LHCN-M2 (cell line): ENCODE measurements around the gene URI1. TPM values are rescaled to one million over a fixed set of nuclear protein-coding genes. Genes with fewer than 3 reads are reported as not detected.

Source experiments
- DNase-seq: peaks from one replicate; pipeline ENCODE4 v3.0.0-alpha.2; 2012; ENCODE audit warnings: low read depth
- total RNA-seq: library from RNA; depleted of rRNA; stranded (reverse); fragments of >200 nt; gene quantifications from 2 replicates; pipeline ENCODE4 v1.2.3, GENCODE V29; 2014; rRNA removed

URI1 gene
- total RNA-seq, 1 experiment from 2014 or later: 59.8 TPM

DNA sequence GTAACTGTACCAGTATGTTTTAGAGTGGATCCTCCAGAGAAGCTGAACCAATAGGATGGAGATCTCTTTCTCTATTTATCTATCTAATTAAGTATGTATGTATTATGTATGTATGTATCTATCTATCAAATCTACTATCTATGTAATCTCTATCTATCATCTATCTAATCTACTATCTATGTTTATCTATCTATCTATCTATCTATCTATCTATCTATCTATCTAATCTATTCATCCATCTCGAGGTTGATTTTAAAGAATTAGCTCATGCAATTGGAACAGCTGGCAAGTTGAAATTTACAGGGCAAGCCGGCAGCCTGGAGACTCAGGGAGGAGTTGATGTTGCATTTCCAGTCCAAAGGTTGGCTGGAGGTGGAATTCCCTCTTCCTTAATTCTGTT is 112.2 kb downstream of the URI1 start:
- no peak for DNase-seq

DNA sequence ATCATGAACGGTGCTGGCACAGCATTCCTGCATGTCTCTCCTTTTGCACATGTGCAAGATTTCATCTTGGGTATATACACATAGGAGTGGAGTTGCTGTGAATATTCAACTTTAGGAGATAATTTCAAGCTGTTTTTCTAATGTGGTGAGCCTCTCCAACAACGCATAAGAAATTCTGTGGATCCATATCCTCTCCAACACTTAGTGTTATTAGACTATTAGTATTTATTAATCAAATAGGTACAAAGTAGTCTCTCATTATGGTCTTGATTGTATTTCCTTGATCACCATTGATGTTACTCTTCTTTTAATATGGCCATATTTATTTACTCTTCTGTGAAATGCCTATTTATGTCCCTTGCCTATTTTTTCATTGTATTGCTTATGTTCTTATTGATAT is 114.5 kb downstream of the URI1 start:
- no peak for DNase-seq

DNA sequence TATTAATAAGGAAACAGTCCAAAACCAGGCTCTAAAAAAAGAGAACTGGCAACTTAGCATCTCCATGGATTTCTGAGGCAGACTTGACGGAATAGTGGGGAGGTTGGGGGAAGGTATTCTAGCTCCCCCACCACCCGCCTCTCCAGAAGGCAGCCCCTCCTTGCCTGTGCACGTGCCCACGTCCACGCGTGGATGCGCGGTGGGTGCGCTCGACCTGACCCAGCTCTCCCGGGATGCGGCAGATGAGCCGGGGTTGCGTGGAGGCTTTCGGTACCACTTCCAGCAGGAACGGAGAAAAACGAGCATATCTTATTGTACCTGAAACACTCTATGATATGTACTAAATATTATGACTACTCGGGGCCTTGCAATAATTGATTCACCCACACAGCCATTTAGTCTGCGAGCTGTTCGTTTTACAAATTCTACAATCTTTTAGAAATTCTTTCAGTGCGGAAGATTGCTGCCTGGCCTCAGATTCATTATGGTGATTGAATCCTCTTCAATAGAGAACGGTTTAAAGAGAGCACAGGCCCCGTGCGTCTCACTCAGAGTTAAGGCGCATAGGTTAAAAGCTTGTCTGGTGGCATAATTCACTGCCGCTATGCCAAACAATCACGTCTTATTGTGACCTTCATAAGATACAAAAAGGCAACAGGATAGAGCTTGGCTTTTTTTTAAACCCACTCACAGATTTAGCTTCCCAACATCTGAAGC is 117.9 kb downstream of the URI1 start:
- no peak for DNase-seq

DNA sequence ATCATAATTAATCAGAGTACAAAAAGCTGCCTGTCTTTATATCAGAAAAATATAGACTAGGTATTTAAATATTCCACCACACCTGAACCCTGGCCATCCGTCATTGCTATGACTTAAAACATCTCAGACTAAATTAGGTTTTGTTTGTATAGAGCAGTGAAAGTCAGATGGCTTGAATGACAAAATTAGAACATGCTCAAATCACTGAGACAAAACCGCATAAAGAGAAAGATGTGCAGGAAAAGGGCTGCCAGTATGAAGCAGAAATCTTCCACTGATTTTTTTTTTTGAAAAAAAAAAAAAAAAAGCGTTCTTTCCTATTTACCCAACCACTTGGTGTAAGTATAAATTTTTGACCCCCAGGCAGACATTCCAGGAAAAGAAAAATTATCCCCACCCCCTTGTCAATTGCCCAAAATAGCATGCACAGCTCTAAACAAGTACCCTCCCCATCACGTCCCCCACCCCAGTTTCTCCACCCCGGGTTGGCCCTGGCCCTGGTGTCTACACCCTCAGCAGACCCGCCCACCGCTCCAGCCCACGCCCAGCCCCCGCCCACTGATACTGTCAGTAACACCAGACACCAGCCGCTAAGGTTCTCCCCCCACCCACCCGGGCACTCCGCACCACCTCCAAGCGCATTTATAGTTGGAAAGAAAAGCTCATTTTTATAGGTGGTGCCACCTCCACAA is 118.6 kb downstream of the URI1 start:
- DNase-seq: no peak

DNA sequence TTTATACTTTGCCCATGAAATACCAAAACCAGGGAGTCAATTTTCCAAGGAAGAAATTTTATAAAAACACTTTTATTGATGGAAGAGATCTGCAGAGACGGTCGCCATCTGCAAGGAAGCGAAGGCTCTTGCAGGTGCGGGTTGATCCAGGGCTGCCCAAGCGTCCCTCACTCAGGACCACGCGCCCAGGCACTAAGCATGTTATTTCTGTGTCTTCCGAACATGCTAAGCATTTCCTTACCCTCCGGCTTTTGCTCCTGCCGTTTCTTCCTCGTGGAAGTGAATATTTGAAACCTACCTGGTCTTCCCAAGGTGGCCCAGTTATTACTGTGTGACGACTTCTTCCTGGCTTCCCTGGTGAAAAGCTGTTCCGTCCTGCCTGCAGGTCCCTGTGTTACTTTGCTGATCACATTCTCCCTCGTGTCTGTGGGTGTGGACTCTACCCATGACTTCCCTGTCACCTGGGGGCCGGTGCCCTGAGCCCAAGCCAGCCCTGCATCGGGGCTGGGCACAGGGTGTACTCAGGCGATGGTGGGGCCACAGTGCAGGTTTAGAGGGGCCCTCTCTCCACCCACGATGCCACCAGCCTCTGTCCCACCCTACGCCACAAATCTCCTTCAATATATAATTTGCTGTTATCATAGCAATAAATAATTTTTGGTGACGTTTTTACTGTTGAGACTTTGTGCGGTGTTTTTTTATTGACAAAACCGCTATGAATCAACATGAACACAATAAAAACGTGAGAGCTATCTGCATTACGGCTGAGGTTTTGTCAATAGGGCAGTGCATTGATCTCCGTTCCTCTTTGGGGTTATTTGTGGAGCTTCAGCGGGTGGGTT is 119.4 kb downstream of the URI1 start:
- no peak for DNase-seq

DNA sequence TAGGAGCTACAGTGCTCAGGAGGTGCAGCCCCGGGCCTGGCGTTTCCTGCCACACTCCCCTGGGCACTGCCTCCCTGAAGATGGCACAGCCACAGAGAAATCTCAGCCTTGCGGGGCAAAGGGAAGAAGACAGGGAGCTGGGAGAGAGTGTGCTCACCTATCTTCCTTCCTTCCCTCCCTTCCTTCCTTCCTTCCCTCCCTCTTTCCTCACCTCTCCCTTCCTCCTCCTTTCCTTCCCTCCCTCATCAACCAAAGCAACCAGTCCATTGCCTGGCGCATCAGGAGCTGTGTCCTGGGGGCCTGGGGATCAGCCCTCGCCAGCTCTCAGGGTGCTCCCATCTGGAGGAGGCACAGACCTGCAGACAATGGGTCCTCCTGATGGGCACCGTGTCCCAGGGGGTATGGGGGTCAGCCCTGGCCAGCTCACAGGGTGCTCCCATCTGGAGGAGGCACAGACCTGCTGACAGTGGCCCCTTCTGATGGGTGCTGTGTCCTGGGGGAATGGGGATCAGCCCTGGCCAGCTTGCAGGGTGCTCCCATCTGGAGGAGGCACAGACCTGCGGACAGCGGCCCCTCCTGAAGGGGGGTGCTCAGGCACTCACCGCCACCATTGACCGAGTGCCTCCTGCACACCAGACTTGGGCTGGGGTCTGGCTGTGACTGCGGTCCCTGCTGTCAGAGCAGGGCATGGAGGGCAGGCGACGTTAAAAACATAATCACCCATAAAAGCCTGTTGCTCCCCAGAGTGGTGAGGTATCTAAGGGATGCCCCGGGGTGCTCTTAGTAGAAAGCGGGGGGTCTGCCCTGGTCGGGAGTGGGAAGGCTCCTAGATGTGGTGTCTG is 120.2 kb downstream of the URI1 start:
- DNase-seq: no peak

DNA sequence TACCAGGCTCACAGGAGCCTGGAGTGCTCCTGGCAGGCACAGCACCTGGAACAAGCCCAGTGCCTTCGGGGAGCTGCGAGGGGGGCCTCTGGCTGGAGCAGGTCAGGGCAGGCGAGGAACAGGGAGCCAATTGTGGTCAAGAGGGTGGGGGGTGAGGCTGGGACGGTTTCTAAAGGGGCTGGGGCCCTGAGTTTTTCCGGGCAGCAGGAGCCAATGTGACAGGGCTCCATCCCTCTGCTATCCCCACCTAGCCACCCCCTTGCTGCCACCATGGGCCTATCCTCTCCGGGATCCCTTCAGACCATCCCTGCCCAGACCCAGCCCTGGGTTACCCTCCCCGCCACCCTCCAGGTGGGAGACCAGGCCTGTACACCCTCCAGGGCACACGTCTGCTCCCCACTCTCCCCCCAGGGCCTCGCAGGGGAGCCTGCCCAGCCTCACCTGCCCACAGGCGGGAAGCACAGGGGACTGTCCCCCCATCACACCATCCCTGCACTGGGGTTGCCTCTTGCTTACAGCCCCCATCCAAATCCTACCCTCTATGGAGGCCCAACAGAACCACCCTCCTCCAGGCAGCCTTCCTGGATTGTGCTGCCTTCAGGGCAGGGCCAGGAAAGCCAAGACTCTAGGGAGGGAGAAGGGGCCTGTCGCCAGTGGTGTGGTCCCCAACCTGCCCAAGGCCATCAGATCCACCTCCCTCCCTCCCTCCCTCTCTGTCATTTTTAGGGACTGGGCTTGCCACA is 121.0 kb downstream of the URI1 start:
- no peak for DNase-seq

DNA sequence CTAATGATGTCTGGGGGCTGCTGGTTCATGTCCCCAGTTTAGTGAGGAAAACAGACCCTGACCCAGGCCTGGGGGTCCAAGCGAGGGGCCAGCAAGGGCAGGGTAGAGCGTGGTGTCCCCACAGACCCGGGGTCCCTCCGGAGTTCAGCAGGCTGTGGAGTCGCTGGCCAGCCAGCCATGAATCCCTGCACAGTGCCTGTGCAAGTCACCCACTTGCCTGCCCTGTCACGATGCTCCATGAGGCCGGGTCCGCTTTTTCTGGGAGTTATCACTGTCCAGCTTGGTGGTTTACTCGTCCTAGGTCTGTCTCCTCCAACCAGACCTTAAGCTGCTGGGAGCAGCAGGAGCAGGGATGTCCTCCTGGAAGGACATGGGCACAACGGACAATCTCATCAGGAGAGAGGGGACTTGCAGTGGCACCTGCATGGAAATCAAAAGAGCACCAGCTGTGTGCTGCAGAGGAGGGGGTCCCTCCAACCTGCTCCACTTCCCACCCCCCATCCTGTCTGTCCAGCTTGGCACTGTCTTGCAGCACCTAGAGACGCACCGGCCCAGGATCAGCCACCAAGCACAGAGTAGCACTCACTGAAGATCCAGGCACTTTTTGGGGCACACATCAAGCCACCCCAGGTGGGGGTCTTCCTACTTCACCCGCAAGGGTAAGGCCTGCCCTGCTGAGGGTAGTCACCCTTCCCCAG is 121.8 kb downstream of the URI1 start:
- DNase-seq: no peak

DNA sequence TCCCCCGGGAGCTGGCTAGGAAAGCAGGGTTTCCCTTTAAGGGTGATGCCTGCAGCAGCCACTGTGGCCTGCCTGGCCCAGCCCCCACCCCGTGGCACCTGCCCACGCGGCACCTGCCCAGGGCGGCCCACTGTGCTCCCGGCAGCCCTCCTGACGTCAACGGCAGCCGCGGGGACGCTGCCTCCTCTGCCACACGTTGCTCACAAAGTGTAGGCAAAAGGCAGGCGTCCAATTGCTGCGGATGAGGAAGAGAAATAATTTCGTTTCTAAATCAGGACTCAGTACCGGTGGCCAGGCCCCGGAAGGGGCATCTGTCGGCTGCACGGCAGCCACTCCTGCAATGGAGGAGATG is 122.3 kb downstream of the URI1 start:
- no peak for DNase-seq

DNA sequence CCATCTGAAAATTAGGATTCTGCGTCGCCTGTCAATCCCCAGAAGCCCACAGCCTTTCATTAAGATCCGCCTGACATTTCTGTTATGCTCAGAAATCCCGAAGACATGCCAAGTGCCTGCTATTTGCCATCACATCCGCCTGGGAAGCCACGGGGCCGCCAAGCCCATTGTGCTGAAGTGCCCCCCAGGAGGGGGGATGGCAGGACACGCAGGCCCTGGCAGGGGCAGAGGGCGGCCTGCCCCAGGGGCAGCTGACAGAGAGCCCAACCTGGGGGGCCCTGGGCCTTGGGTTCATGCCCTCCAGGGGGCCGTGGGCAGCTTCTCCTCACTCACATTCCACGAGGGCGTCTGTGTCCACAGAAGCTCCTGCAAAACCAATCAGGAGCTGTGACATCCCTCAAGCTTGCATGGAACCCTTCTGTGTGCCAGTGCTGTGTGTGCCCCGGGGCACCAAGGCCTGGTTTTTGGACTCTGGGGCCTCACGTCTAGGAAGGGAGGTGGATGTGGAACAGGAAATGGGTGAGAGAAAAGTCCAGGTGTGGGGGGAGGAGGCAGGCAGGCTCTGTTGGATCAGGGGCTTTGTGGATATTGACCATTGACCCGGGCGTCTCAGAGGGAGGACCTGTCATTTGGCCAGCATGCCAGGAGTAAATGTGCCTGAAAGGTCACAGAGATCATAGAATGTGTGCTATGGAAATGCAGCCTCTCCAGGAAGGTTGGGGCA is 122.9 kb downstream of the URI1 start:
- no peak for DNase-seq

DNA sequence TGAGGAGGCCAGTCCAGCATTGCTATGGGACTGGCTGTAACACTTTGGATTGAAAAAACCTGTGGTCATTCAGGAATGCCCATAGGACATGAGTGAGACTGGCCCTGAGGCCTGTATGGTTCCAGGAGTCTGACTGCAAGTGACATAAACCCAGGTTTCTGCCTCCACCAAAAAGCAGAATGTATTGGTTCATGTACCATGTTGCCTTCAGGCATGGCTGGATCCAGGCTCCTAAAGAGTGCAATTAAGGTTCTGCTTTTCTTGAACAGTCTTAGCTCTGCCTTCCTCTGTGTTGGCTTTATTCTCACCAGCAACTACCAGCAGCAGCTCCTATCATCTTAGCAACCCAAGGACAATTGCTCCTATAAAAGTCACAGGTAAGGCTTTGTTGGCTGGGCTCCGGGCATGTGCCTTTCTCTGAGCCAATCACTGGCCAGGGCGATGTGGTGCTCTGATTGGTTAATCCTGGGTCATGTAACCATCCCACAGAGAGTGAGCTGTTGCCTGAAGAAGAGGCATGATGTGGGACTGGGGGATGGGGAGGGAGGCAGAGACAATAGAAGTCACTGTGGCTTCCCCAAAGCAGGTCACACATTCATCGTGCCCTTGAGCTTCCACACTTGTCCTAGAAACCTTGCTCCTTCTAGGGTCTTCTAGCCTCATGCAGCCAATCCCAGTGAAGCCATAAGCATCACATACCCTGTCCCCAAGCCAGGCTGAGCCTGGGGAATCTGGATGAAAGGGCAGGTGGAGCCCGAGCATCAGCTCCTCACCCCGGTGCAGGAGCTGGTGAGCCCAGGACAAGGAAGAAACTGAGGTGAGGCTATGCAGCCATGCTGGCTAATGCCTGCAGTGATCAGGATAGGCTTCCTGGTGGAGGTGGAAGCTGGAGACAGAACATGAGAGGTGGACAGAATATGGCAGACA is 123.9 kb downstream of the URI1 start:
- DNase-seq: no peak

Other genes starting within 250 kb of the URI1 start
- 36.0 and 41.7 TPM in 2 replicates for gene C19orf12, start 227.0 kb upstream of the URI1 start, total RNA-seq
- 17.1 and 19.4 TPM in 2 replicates for gene CCNE1, start 130.2 kb upstream of the URI1 start, total RNA-seq